ENCODE results near the gene SUN1.
A peak's percentile ranks its signal among the peaks of the same experiment; 100 is the strongest.
"Not testable (repeated sequence)": the region's sequence is repeated elsewhere in the genome, so short reads cannot be mapped to it uniquely, and the experiment has no call there.

The SUN1 gene

DNA sequence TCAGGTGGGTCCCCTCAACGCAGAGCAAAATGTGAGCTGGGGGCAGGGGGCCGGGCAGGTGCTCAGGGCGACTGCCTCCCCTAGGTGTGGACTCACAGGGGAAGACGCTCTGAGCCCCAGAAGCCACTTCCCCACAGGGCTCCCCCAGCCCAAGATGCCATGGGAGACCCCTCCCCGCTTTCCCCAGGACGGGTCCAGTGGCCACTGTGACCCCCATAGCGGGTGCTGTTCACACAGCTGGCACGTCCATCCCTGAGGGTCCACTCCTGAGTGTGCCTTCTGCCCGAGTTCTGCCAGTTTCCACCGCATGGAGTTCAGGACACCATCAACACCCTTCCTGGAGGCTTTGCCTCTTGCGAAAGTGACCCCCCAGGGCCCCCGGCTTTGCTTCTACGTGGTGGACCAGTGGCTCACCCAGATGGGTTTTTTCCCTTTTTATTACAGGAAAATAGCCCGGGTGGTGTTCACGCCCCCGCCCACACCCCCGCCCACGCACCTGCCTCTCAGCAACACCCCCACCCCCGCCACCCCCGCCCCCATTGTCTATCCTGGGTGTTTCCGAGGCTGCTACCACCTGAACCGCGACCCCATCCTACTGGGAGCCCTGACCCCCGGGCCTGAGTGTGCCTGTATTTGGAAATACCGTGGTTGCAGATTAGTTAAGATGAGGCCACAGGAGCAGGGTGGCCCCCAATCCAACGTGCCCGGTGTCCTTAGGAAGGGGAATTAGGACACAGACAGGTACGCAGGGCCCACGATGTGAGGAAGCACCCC is 90.2 kb downstream of the SUN1 start:
- DNase-seq, result peak; percentile 62

DNA sequence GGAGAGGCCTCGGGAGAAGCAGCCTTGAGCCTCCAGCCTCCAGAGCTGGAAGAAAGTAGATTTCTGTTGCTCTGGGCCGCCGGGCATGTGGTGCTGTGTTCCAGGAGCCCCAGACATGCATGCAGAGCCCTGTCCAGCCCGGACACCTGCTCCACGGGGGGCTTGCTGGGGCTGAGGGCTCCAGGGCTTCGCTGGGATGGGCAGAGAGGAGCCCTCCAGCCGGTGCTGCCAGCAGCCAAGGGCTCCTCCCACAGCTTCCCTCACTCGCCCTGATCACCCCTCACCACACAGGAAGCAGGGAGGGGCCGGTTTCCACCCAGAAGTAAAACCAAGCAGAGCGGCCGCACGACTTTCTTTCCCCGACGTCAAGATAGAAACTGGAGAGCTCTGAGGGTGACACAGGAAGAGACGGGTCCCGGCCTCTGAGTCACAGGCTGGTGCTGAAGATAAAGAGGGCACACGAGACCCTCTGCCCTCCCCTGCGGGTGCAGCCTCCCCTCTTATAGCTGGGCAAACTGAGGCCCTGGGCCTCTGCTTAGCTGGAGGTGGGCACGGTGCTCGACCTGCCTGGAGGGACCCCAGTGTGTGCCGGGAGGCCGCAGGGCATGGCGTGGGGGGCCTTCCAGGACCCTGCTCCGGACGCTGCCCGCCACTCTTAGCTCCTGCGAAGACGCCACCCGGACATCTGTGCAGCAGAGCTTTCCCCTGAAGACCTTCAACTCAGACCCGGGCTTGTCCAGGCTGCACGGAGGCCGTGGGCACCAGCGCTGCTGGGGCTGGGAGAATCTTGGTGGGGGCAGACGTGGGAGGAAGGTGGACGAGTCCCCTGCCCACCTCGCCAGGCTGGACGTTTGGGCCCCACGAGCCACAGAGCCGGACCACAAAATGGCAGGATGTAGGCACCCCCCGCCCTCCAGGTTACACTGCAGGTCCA is 91.1 kb downstream of the SUN1 start:
- DNase-seq, result peak; percentile 91

DNA sequence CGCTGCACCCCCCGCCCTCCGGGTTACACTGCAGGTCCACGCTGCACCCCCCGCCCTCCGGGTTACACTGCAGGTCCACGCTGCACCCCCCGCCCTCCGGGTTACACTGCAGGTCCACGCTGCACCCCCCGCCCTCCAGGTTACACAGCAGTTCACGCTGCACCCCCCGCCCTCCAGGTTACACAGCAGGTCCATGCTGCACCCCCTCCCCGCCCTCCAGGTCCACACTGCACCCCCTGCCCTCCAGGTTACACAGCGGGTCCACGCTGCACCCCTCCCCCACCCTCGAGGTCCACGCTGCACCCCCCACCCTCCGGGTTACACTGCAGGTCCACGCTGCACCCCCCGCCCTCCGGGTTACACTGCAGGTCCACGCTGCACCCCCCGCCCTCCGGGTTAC is 91.8 kb downstream of the SUN1 start:
- DNase-seq, result not testable (repeated sequence)
